Measurements from ENCODE around the gene ASTL.
A peak's percentile ranks its signal among the peaks of the same experiment; 100 is the strongest.
"Not testable (repeated sequence)": the region's sequence is repeated elsewhere in the genome, so short reads cannot be mapped to it uniquely, and the experiment has no call there.

Gene ASTL

GRCh38 chr2:96145036-96145847, 6.9 kb upstream of the ASTL start, which contains the start of gene DUSP2:
Gene DUSP2, minus strand, starts transcription at chr2:96145440. Its CDS starts 86 bp downstream, at chr2:96145354.
- peak in 1 of 2 experiments; percentile 26 for DNase-seq

GRCh38 chr2:96144481-96145035, 6.3 kb upstream of the ASTL start:
- DNase-seq: no peak

- DNase-seq: no peak
Observed at GRCh38 chr2:96143848-96144480, 5.7 kb upstream of the ASTL start.

GRCh38 chr2:96143231-96143847, 5.0 kb upstream of the ASTL start:
- DNase-seq: no peak

- no peak for DNase-seq
Observed at GRCh38 chr2:96142217-96143113, 4.2 kb upstream of the ASTL start.

- DNase-seq: not testable (repeated sequence)
Observed at GRCh38 chr2:96141624-96141967, 3.3 kb upstream of the ASTL start.

- no peak for DNase-seq
Observed at GRCh38 chr2:96140941-96141623, 2.8 kb upstream of the ASTL start.

GRCh38 chr2:96139181-96139758, 968 bp upstream of the ASTL start:
- no peak for DNase-seq

GRCh38 chr2:96137321-96138178, 752 bp downstream of the ASTL start:
- DNase-seq: no peak

- no peak for DNase-seq
Observed at GRCh38 chr2:96136129-96136720, 2.1 kb downstream of the ASTL start.

- no peak for DNase-seq
Observed at GRCh38 chr2:96135621-96136020, 2.7 kb downstream of the ASTL start.

GRCh38 chr2:96135171-96135570, 3.1 kb downstream of the ASTL start:
- DNase-seq: no peak

GRCh38 chr2:96134421-96134820, 3.9 kb downstream of the ASTL start:
- no peak for DNase-seq

- no peak for DNase-seq
Observed at GRCh38 chr2:96131813-96132745, 6.2 kb downstream of the ASTL start.

GRCh38 chr2:96131152-96131812, 7.0 kb downstream of the ASTL start:
- no peak for DNase-seq

GRCh38 chr2:96130483-96130882, 7.8 kb downstream of the ASTL start:
- no peak for DNase-seq

GRCh38 chr2:96129528-96130120, 8.7 kb downstream of the ASTL start:
- no peak for DNase-seq

GRCh38 chr2:96128456-96128855, 9.8 kb downstream of the ASTL start:
- no peak for DNase-seq

Data from NCI-H1930 (cell line).